ENCODE measurements around the gene ZNF37A. TPM values are rescaled to one million over a fixed set of nuclear protein-coding genes. Genes with fewer than 3 reads are reported as not detected.

Gene ZNF37A
- 15.6 and 19.1 TPM in 2 replicates for total RNA-seq

GRCh38 chr10:38094158-38094926 lies at the start of gene ZNF37A:
TSS of gene ZNF37A (plus strand) at chr10:38094337. CDS start at chr10:38096618, 2,281 bp downstream.

Small RNA genes lying within 50 kb of the gene (small RNA-seq; reads per million reads assigned to genes)
- gene AL117339.2 (not detected), gene AL161931.1 (not detected), gene FXYD6P2 (not detected)

Other genes with a start within 250 kb of the ZNF37A start
- gene ZNF248, start 236.7 kb upstream of the ZNF37A start, total RNA-seq: 5.6 and 6.4 TPM in 2 replicates
- 8.4 and 8.5 TPM in 2 replicates for gene ZNF25, start 117.7 kb upstream of the ZNF37A start, total RNA-seq
- gene ZNF33A, start 83.7 kb upstream of the ZNF37A start, total RNA-seq: 18.6 and 20.6 TPM in 2 replicates